Caco-2 (cell line): Measurements from ENCODE around the gene FLT3LG. TPM values are rescaled to one million over a fixed set of nuclear protein-coding genes. Genes with fewer than 3 reads are reported as not detected.
A peak's percentile ranks its signal among the peaks of the same experiment; 100 is the strongest.

Experiments used
- BruUV-seq: library from RNA; stranded (reverse); fragments of 400-500 nt; replicated peaks from 2 replicates; lab custom pipeline; 2021; lab: Mats Ljungman, UMichigan
- CTCF ChIA-PET: fragments of 300-600 bp; sonication (Branson Sonifier 250); formaldehyde crosslinking; loops from one replicate; lab custom pipeline; 2022; ENCODE audit warnings: antibody characterized with exemption; lab: Charles Lee
- POLR2A ChIA-PET: fragments of 300-600 bp; sonication (Branson Sonifier 250); formaldehyde crosslinking; loops from one replicate; lab custom pipeline; 2022; ENCODE audit warnings: antibody characterized with exemption; lab: Charles Lee
- DNase-seq, 2 experiments: peaks; one replicate each; pipeline versions ENCODE4 v3.0.0 to v3.0.0-alpha.2; 2020 to 2022
- H3K27me3 ChIP-seq: replicated peaks from 2 replicates; pipeline ENCODE4 v1.6.0; 2011; ENCODE audit warnings: low read length; ENCODE audit not compliant: control insufficient read depth, insufficient read depth
- H3K36me3 ChIP-seq: 2 replicates; pipeline ENCODE4 v1.5.1; 2011; ENCODE audit warnings: low read length; ENCODE audit not compliant: control insufficient read depth, insufficient read depth
- H3K4me1 ChIP-seq: fragments of 250-450 bp; sonication (Bioruptor Pico); 2 replicates; pipeline ENCODE4 v1.5.1; 2020; ENCODE audit warnings: mild to moderate bottlenecking
- H3K4me3 ChIP-seq: 2 replicates; pipeline ENCODE4 v1.5.1; 2011; ENCODE audit warnings: low read depth, mild to moderate bottlenecking, control low read depth, low read length
- H3K9me3 ChIP-seq: fragments of 250-450 bp; sonication (Bioruptor Pico); 2 replicates; pipeline ENCODE4 v1.5.1; 2020; ENCODE audit warnings: mild to moderate bottlenecking, moderate library complexity
- H3K27ac Mint-ChIP-seq: one replicate; pipeline ENCODE4 v1.8.0; 2022; ENCODE audit warnings: mixed read lengths; ENCODE audit not compliant: unreplicated experiment
- H3K27me3 Mint-ChIP-seq: one replicate; pipeline ENCODE4 v1.8.0; 2022; ENCODE audit warnings: mixed read lengths; ENCODE audit not compliant: insufficient read depth, unreplicated experiment
- H3K36me3 Mint-ChIP-seq: one replicate; pipeline ENCODE4 v1.8.0; 2022; ENCODE audit warnings: mild to moderate bottlenecking, mixed read lengths; ENCODE audit not compliant: insufficient read depth, unreplicated experiment
- H3K4me1 Mint-ChIP-seq: one replicate; pipeline ENCODE4 v1.8.0; 2022; ENCODE audit warnings: low read depth, mixed read lengths; ENCODE audit not compliant: unreplicated experiment
- H3K4me3 Mint-ChIP-seq: one replicate; pipeline ENCODE4 v1.8.0; 2022; ENCODE audit warnings: mild to moderate bottlenecking, moderate library complexity, mixed read lengths; ENCODE audit not compliant: unreplicated experiment
- H3K9me3 Mint-ChIP-seq: one replicate; pipeline ENCODE4 v1.8.0; 2022; ENCODE audit warnings: mixed read lengths; ENCODE audit not compliant: unreplicated experiment
- CTCF ChIP-seq, 2 experiments: fragments of 200-600 bp in 1 of 2; IDR thresholded peaks; 1 replicate in 1 of 2; 2 replicates in 1 of 2; pipeline versions ENCODE4 v1.5.1 to v1.8.0; 2011 to 2022; ENCODE audit warnings: antibody characterized with exemption in 1 of 2, control low read depth in 1 of 2, inconsistent platforms in 1 of 2, low read depth in 1 of 2, low read length in 1 of 2, mild to moderate bottlenecking in 1 of 2, moderate library complexity in 1 of 2; ENCODE audit not compliant: insufficient read depth in 1 of 2, severe bottlenecking in 1 of 2, unreplicated experiment in 1 of 2
- intact Hi-C: fragments of 100-400 bp; cut with micrococcal nuclease; formaldehyde crosslinking; loops from one replicate; pipeline ENCODE4 v1.10.0; 2022; ENCODE audit not compliant: unreplicated experiment
- total RNA-seq: library from RNA; stranded (reverse); gene quantifications from 2 replicates; pipeline ENCODE4 v1.2.3, GENCODE V29; 2022

FLT3LG gene
- total RNA-seq, 1 experiment from 2014 or later, result 2.1 TPM

- Histone ChIP-seq H3K36me3 (no peaks in the 10 kb centered on the region), H3K9me3 (no peaks in the 10 kb centered on the region), H3K4me3 (0 out of 2 replicates have a peak overlapping the region, but pooled peaks have one; percentile 1), H3K27me3 (no peaks in the 10 kb centered on the region; the same call in 1 of the 2 replicates), H3K4me1 (peaks cover 16% of the 10 kb centered on the region)
- BruUV-seq, result no TSS peak
- H3K9me3 Mint-ChIP-seq, result no peaks in the 10 kb centered on the region
- no peak overlapping the region for H3K27ac Mint-ChIP-seq
- no peak for DNase-seq
- no peak for TF ChIP-seq CTCF (IDR thresholded peaks at IDR 0.05; ENCODE audit: insufficient read depth in 1 of 2, low read depth in 1 of 2, low read length in 1 of 2, severe bottlenecking in 1 of 2, unreplicated experiment in 1 of 2)
- intact Hi-C loops, result no loop called here
- ChIA-PET CTCF (no interaction called here), POLR2A (no interaction called here)
- peak overlapping the region; percentile 64 for H3K4me3 Mint-ChIP-seq
- no peaks in the 10 kb centered on the region for H3K36me3 Mint-ChIP-seq
- peaks cover 32% of the 10 kb centered on the region for H3K27me3 Mint-ChIP-seq
- H3K4me1 Mint-ChIP-seq, result peaks cover 20% of the 10 kb centered on the region
Observed at GRCh38 chr19:49428547-49429451, 45.2 kb upstream of the FLT3LG start.

- TF ChIP-seq CTCF (IDR thresholded peaks at IDR 0.05; ENCODE audit: insufficient read depth in 1 of 2, low read depth in 1 of 2, low read length in 1 of 2, severe bottlenecking in 1 of 2, unreplicated experiment in 1 of 2), result no peak
- no peaks in the 10 kb centered on the region for H3K9me3 ChIP-seq
- no peak overlapping the region for H3K27ac Mint-ChIP-seq
- H3K36me3 Mint-ChIP-seq, result no peaks in the 10 kb centered on the region
- H3K4me1 ChIP-seq, result peaks cover 15% of the 10 kb centered on the region
- no peak overlapping the region for H3K4me3 Mint-ChIP-seq
- H3K4me3 ChIP-seq, result no peak overlapping the region
- H3K4me1 Mint-ChIP-seq, result peaks cover 19% of the 10 kb centered on the region
- peaks cover 23% of the 10 kb centered on the region for H3K27me3 Mint-ChIP-seq
- intact Hi-C loops, result no loop called here
- no peak for DNase-seq
- no TSS peak for BruUV-seq
- H3K36me3 ChIP-seq, result no peaks in the 10 kb centered on the region
- CTCF ChIA-PET, result interaction anchor here (1.1 kb wide), 1 partner anchor 38 kb away, joined by 3 read pairs; no protein-coding TSS in a partner anchor
- POLR2A ChIA-PET, result no interaction called here
- no peaks in the 10 kb centered on the region for H3K9me3 Mint-ChIP-seq
- no peaks in the 10 kb centered on the region; the same call in 1 of the 2 replicates for H3K27me3 ChIP-seq
Observed at GRCh38 chr19:49430172-49430677, 43.8 kb upstream of the FLT3LG start.

GRCh38 chr19:49430678-49431329, 43.2 kb upstream of the FLT3LG start:
- ChIA-PET CTCF (interaction anchor here (1.1 kb wide), 1 partner anchor 39 kb away, joined by 3 read pairs; no protein-coding TSS in a partner anchor), POLR2A (no interaction called here)
- H3K4me1 Mint-ChIP-seq, result peaks cover 13% of the 10 kb centered on the region
- Histone ChIP-seq H3K27me3 (no peaks in the 10 kb centered on the region; the same call in 1 of the 2 replicates), H3K9me3 (no peaks in the 10 kb centered on the region), H3K4me1 (peaks cover 15% of the 10 kb centered on the region), H3K4me3 (no peak overlapping the region), H3K36me3 (no peaks in the 10 kb centered on the region)
- H3K27me3 Mint-ChIP-seq, result peaks cover 18% of the 10 kb centered on the region
- intact Hi-C loops, result no loop called here
- H3K27ac Mint-ChIP-seq, result no peak overlapping the region
- H3K36me3 Mint-ChIP-seq, result no peaks in the 10 kb centered on the region
- no peaks in the 10 kb centered on the region for H3K9me3 Mint-ChIP-seq
- peak; percentile 15 to 21 for TF ChIP-seq CTCF (IDR thresholded peaks at IDR 0.05; ENCODE audit: insufficient read depth in 1 of 2, low read depth in 1 of 2, low read length in 1 of 2, severe bottlenecking in 1 of 2, unreplicated experiment in 1 of 2)
- BruUV-seq, result no TSS peak
- DNase-seq, result no peak
- no peak overlapping the region for H3K4me3 Mint-ChIP-seq
